H1 (cell line): ENCODE results near the gene RDH16. TPM values are rescaled to one million over a fixed set of nuclear protein-coding genes. Genes with fewer than 3 reads are reported as not detected.

ENCODE experiments used
- CTCF ChIA-PET: fragments of 300-600 bp; sonication (Branson Sonifier 250); formaldehyde crosslinking; loops from one replicate; lab custom pipeline; 2021; ENCODE audit not compliant: partially characterized antibody; lab: Charles Lee
- POLR2A ChIA-PET: fragments of 300-600 bp; sonication (Branson Sonifier 250); formaldehyde crosslinking; loops from one replicate; lab custom pipeline; 2021; ENCODE audit warnings: inconsistent platforms; ENCODE audit not compliant: partially characterized antibody; lab: Charles Lee
- DNase-seq, 2 experiments: peaks; one replicate each; pipeline versions ENCODE4 v3.0.0 to v3.0.0-alpha.2; 2010 to 2022; ENCODE audit warnings: low spot score in 2 of 2, low read depth in 1 of 2, mixed read lengths in 1 of 2
- FAIRE-seq: peaks from 2 replicates; lab custom pipeline; 2011; peaks lifted over from hg19 to GRCh38; lab: Jason Lieb, UNC
- H2AFZ ChIP-seq: 2 replicates; pipeline ENCODE4 v1.8.1; 2012; ENCODE audit warnings: low read length, inconsistent platforms
- H2AK5ac ChIP-seq: 2 replicates; pipeline ENCODE4 v1.6.1; 2013; ENCODE audit warnings: low read depth, low read length
- H2BK120ac ChIP-seq: replicated peaks from 2 replicates; pipeline ENCODE3; 2013; ENCODE audit warnings: low read depth, low read length, inconsistent platforms
- H2BK12ac ChIP-seq: 2 replicates; pipeline ENCODE4 v1.6.1; 2013; ENCODE audit warnings: low read depth, low read length
- H2BK15ac ChIP-seq: 2 replicates; pipeline ENCODE4 v1.6.1; 2013; ENCODE audit warnings: low read length
- H2BK20ac ChIP-seq: 2 replicates; pipeline ENCODE4 v1.6.1; 2013; ENCODE audit warnings: low read length
- H2BK5ac ChIP-seq: 2 replicates; pipeline ENCODE4 v1.6.1; 2013; ENCODE audit warnings: low read depth, low read length
- H3K14ac ChIP-seq: 2 replicates; pipeline ENCODE4 v1.6.1; 2013; ENCODE audit warnings: inconsistent platforms; ENCODE audit not compliant: insufficient read length
- H3K18ac ChIP-seq: 2 replicates; pipeline ENCODE4 v1.6.1; 2013; ENCODE audit warnings: low read length; ENCODE audit errors: extremely low read depth
- H3K23ac ChIP-seq: 2 replicates; pipeline ENCODE4 v1.6.1; 2013; ENCODE audit warnings: inconsistent platforms; ENCODE audit not compliant: insufficient read length
- H3K23me2 ChIP-seq: 2 replicates; pipeline ENCODE4 v1.6.1; 2013; ENCODE audit warnings: low read depth, low read length
- H3K27ac ChIP-seq: 2 replicates; pipeline ENCODE4 v1.6.1; 2011; ENCODE audit warnings: low read depth, low read length, inconsistent platforms
- H3K27me3 ChIP-seq, 4 experiments: replicated peaks in 1 of 4; 1 replicate in 1 of 4; 2 replicates in 3 of 4; pipeline versions ENCODE4 v1.6.1 to v1.8.1; 2011 to 2013; ENCODE audit warnings: low read length in 3 of 4, mild to moderate bottlenecking in 3 of 4, inconsistent platforms in 2 of 4, mixed read lengths in 2 of 4, moderate library complexity in 1 of 4; ENCODE audit not compliant: control insufficient read depth in 3 of 4, insufficient read depth in 3 of 4; ENCODE audit errors: extremely low read depth in 1 of 4
- H3K36me3 ChIP-seq, 4 experiments: 2 replicates each; pipeline versions ENCODE4 v1.6.1 to v1.8.1; 2011 to 2013; ENCODE audit warnings: mild to moderate bottlenecking in 4 of 4, low read length in 3 of 4, moderate library complexity in 2 of 4, control low read depth in 1 of 4, inconsistent platforms in 1 of 4; ENCODE audit not compliant: insufficient read depth in 4 of 4, control insufficient read depth in 2 of 4
- H3K4ac ChIP-seq: replicated peaks from 2 replicates; pipeline ENCODE3; 2013; ENCODE audit warnings: low read length, low read depth, mixed read lengths, inconsistent platforms; ENCODE audit not compliant: insufficient read length
- H3K4me1 ChIP-seq, 4 experiments: replicated peaks in 1 of 4; 1 replicate in 1 of 4; 2 replicates in 3 of 4; pipeline versions ENCODE4 v1.6.1 to v1.8.1; 2011 to 2013; ENCODE audit warnings: low read length in 3 of 4, inconsistent platforms in 2 of 4, mixed read lengths in 1 of 4; ENCODE audit not compliant: insufficient read depth in 4 of 4, control insufficient read depth in 3 of 4
- H3K4me2 ChIP-seq, 2 experiments: 2 replicates each; pipeline versions ENCODE4 v1.6.1 to v1.8.1; 2011 to 2013; ENCODE audit warnings: low read depth in 2 of 2, low read length in 2 of 2, control low read depth in 1 of 2, inconsistent platforms in 1 of 2, mild to moderate bottlenecking in 1 of 2; ENCODE audit not compliant: insufficient read depth in 1 of 2
- H3K4me3 ChIP-seq, 4 experiments: fragments of 200-600, 300-600 bp in 1 of 4; sonication (generic), shearing (Covaris generic), sonication (Bioruptor Twin) in 1 of 4; 2 replicates each; pipeline versions ENCODE4 v1.5.1 to v1.8.1; 2011 to 2016; ENCODE audit warnings: low read length in 4 of 4, low read depth in 3 of 4, control low read depth in 2 of 4, inconsistent platforms in 2 of 4, mild to moderate bottlenecking in 2 of 4, mixed read lengths in 1 of 4, moderate library complexity in 1 of 4; ENCODE audit not compliant: insufficient read depth in 2 of 4; ENCODE audit errors: extremely low read depth in 1 of 4
- H3K56ac ChIP-seq: replicated peaks from 2 replicates; pipeline ENCODE3; 2013; ENCODE audit warnings: low read depth, mild to moderate bottlenecking, mixed read lengths, low read length, inconsistent platforms; ENCODE audit not compliant: insufficient read length
- H3K79me1 ChIP-seq: 2 replicates; pipeline ENCODE4 v1.6.1; 2013; ENCODE audit warnings: low read depth, low read length, control low read depth
- H3K79me2 ChIP-seq, 2 experiments: 2 replicates each; pipeline versions ENCODE4 v1.6.1 to v1.8.1; 2012 to 2013; ENCODE audit warnings: low read length in 2 of 2, mild to moderate bottlenecking in 2 of 2, inconsistent platforms in 1 of 2; ENCODE audit not compliant: insufficient read depth in 2 of 2, control insufficient read depth in 1 of 2
- H3K9ac ChIP-seq, 4 experiments: replicated peaks in 1 of 4; 1 replicate in 1 of 4; 2 replicates in 3 of 4; pipeline versions ENCODE4 v1.6.1 to v1.8.1; 2011 to 2013; ENCODE audit warnings: low read depth in 3 of 4, low read length in 3 of 4, control low read depth in 2 of 4, mild to moderate bottlenecking in 2 of 4, moderate library complexity in 2 of 4, inconsistent platforms in 1 of 4; ENCODE audit errors: extremely low read depth in 1 of 4
- H3K9me3 ChIP-seq, 2 experiments: 2 replicates each; pipeline versions ENCODE4 v1.6.1 to v1.8.1; 2012 to 2013; ENCODE audit warnings: mild to moderate bottlenecking in 2 of 2, moderate library complexity in 2 of 2, control low read depth in 1 of 2, inconsistent platforms in 1 of 2, low read depth in 1 of 2, low read length in 1 of 2, mixed read lengths in 1 of 2; ENCODE audit not compliant: insufficient read depth in 2 of 2
- H4K20me1 ChIP-seq, 2 experiments: replicated peaks in 1 of 2; 2 replicates each; pipeline versions ENCODE3 to v1.8.1; 2011 to 2013; ENCODE audit warnings: inconsistent platforms in 2 of 2, low read length in 2 of 2, mild to moderate bottlenecking in 1 of 2; ENCODE audit not compliant: insufficient read depth in 2 of 2, control insufficient read depth in 1 of 2
- H4K5ac ChIP-seq: 2 replicates; pipeline ENCODE4 v1.6.1; 2013; ENCODE audit warnings: low read length, low read depth, mixed read lengths, inconsistent platforms; ENCODE audit not compliant: insufficient read length
- H4K8ac ChIP-seq: 2 replicates; pipeline ENCODE4 v1.8.0; 2013; ENCODE audit warnings: mild to moderate bottlenecking, moderate library complexity, low read length, inconsistent platforms; ENCODE audit not compliant: insufficient read depth; ENCODE audit errors: extremely low read depth
- H4K91ac ChIP-seq: replicated peaks from 2 replicates; pipeline ENCODE3; 2013; ENCODE audit warnings: low read length, mixed read lengths, inconsistent platforms; ENCODE audit not compliant: insufficient read length
- CBX8 ChIP-seq: fragments of 300-800, 300-1000 bp; sonication (generic); IDR thresholded peaks from 2 replicates; pipeline ENCODE4 v1.7.1; 2016; ENCODE audit warnings: low read depth, low read length, borderline replicate concordance
- CHD1 ChIP-seq: IDR thresholded peaks from 2 replicates; pipeline ENCODE4 v1.6.1; 2012; ENCODE audit warnings: low read depth, low read length, improper control_type of control experiment
- CREB1 ChIP-seq: IDR thresholded peaks from 2 replicates; pipeline ENCODE4 v1.6.1; 2012; ENCODE audit warnings: inconsistent platforms
- E2F6 ChIP-seq: IDR thresholded peaks from 2 replicates; pipeline ENCODE4 v1.6.1; 2012; ENCODE audit warnings: inconsistent platforms
- FOSL1 ChIP-seq: IDR thresholded peaks from 2 replicates; pipeline ENCODE4 v1.6.1; 2011; ENCODE audit warnings: mild to moderate bottlenecking, low read depth, low read length, moderate library complexity; ENCODE audit not compliant: insufficient read depth
- GABPA ChIP-seq: IDR thresholded peaks from 2 replicates; pipeline ENCODE4 v1.6.1; 2011; ENCODE audit warnings: mild to moderate bottlenecking, low read length, moderate library complexity, borderline replicate concordance; ENCODE audit not compliant: insufficient read depth
- KDM1A ChIP-seq: fragments of 200-600, 300-600 bp; sonication (generic); IDR thresholded peaks from 2 replicates; pipeline ENCODE4 v1.7.1; 2016; ENCODE audit warnings: mild to moderate bottlenecking, low read length, borderline replicate concordance
- KDM4A ChIP-seq: IDR thresholded peaks from one replicate; pipeline ENCODE4 v1.7.1; 2012; ENCODE audit warnings: low read depth, mild to moderate bottlenecking, moderate library complexity, low read length, inconsistent platforms; ENCODE audit not compliant: severe bottlenecking
- MAFK ChIP-seq: IDR thresholded peaks from 2 replicates; pipeline ENCODE4 v1.6.1; 2012; ENCODE audit warnings: low read depth, mild to moderate bottlenecking, improper control_type of control experiment, low read length
- MAX ChIP-seq: IDR thresholded peaks from 2 replicates; pipeline ENCODE4 v1.6.1; 2012; ENCODE audit warnings: inconsistent platforms
- RAD21 ChIP-seq, 2 experiments: IDR thresholded peaks in 1 of 2; conservative IDR thresholded peaks in 1 of 2; 2 replicates each; pipeline ENCODE4 v1.6.1; 2011; ENCODE audit warnings: low read depth in 2 of 2, low read length in 2 of 2, improper control_type of control experiment in 1 of 2, inconsistent platforms in 1 of 2, mild to moderate bottlenecking in 1 of 2, moderate library complexity in 1 of 2
- SIRT6 ChIP-seq: IDR thresholded peaks from one replicate; pipeline ENCODE4 v1.7.1; 2012; ENCODE audit warnings: low read length, inconsistent platforms
- SP4 ChIP-seq: IDR thresholded peaks from 2 replicates; pipeline ENCODE4 v1.6.1; 2012; ENCODE audit warnings: low read length, inconsistent platforms
- TEAD4 ChIP-seq: IDR thresholded peaks from 2 replicates; pipeline ENCODE4 v1.6.1; 2012; ENCODE audit warnings: low read depth, low read length, inconsistent platforms, mixed read lengths
- WGBS, 2 experiments: shearing (Covaris generic) in 1 of 2; methylation state at CpG; one replicate each; pipeline versions ENCODE4 v1.1.6 to v1.1.7; 2013 to 2015; ENCODE audit warnings: low lambda C conversion rate in 2 of 2, mixed read lengths in 2 of 2, inconsistent platforms in 1 of 2, low coverage in 1 of 2, missing lambda C conversion rate in 1 of 2; ENCODE audit not compliant: insufficient replicate concordance in 2 of 2, insufficient coverage in 1 of 2, insufficient read length in 1 of 2; ENCODE audit errors: extremely low coverage in 1 of 2, missing lambda C conversion rate in 1 of 2; 5-methylcytosine and 5-hydroxymethylcytosine counted together
- polyA plus RNA-seq, 7 experiments: library from polyadenylated mRNA; depleted of rRNA in 3 of 7; stranded (reverse) in 5 of 7; unstranded in 2 of 7; fragments of >200 nt in 5 of 7; fragments of 200-250 nt in 2 of 7; gene quantifications; 1 replicate in 5 of 7; 2 replicates in 1 of 7; 4 replicates in 1 of 7; pipeline versions ENCODE4 v1.2.1 to v1.2.3, GENCODE V29; 2011 to 2013; ENCODE audit warnings: missing spikeins in 2 of 7, mixed read lengths in 2 of 7
- total RNA-seq: library from RNA; stranded (reverse); fragmentation: NEBNext Ultra II Directional; extraction: Animal tissue kit (Norgen Biotek cat#: 25700); gene quantifications from 2 replicates; pipeline ENCODE4 v1.2.1, GENCODE V29; 2021

RDH16 gene
- total and polyA plus RNA-seq, 2 of the 8 experiments (the other 6 are each of a cell fraction or from before 2014, with no cell fraction given): 0.30 to 0.79 TPM

- Histone ChIP-seq H3K27me3 (no peaks in the 10 kb centered on the region), H2BK120ac (no peak overlapping the region), H3K27ac (no peak overlapping the region), H4K5ac (no peak overlapping the region), H3K79me1 (no peaks in the 10 kb centered on the region), H4K20me1 (no peaks in the 10 kb centered on the region), H2BK15ac (no peak overlapping the region), H3K23me2 (no peaks in the 10 kb centered on the region), H4K8ac (no peak overlapping the region), H3K18ac (no peak overlapping the region), H2BK12ac (no peak overlapping the region), H2BK20ac (no peak overlapping the region), H3K4ac (no peak overlapping the region), H3K36me3 (no peaks in the 10 kb centered on the region), H3K14ac (no peak overlapping the region), H2AFZ (no peak overlapping the region), H3K4me2 (no peak overlapping the region), H2AK5ac (no peak overlapping the region), H3K9ac (no peak overlapping the region), H3K4me3 (no peak overlapping the region), H3K56ac (no peak overlapping the region), H2BK5ac (no peak overlapping the region), H3K9me3 (0 out of 4 replicates have a peak, but pooled peaks cover 0 to 2% of the 10 kb centered on the region in 2 experiments), H4K91ac (no peak overlapping the region), H3K4me1 (no peaks in the 10 kb centered on the region), H3K23ac (no peak overlapping the region), H3K79me2 (no peaks in the 10 kb centered on the region)
- DNase-seq (no peak), FAIRE-seq (no peak)
- CTCF ChIA-PET: interaction anchor here (1.7 kb wide), 1 partner anchor 27 kb away, joined by 5 read pairs; no protein-coding TSS in a partner anchor
- POLR2A ChIA-PET: interaction anchor here (0.6 kb wide), 2 partner anchors 74 to 98 kb away, joined by 3 read pairs; no protein-coding TSS in a partner anchor
- 100% methylated on average over 1 of the region's 1 CpG; no CpG with 5 or more reads in 1 of the 2 experiments for WGBS, 2 experiments
- TF ChIP-seq MAX (no peak), MAFK (no peak), CREB1 (no peak), E2F6 (no peak), SIRT6 (no peak), TEAD4 (no peak), CHD1 (no peak), CBX8 (no peak), FOSL1 (no peak), KDM1A (no peak), SP4 (no peak), RAD21 (IDR thresholded peaks at IDR 0.05 in 1 of 2, conservative IDR thresholded peaks at IDR 0.05 in 1 of 2; ENCODE audit: low read depth in 2 of 2, low read length in 2 of 2) (no peak), KDM4A (no peak), GABPA (no peak)
These were observed 40.4 kb downstream of the RDH16 start for GRCh38 chr12:56916996-56917333.
